T1000 (cell line): ENCODE results near the gene HNRNPUL1.

Experiments
- DNase-seq: peaks from one replicate; lab custom pipeline; 2025; ENCODE audit warnings: mixed read lengths; lab: John Stamatoyannopoulos, UW

The HNRNPUL1 gene

GRCh38 chr19:41234512-41235168, 29.5 kb upstream of the HNRNPUL1 start:
- DNase-seq, result no peak

- DNase-seq, result no peak
Measured at GRCh38 chr19:41235480-41235879, 28.7 kb upstream of the HNRNPUL1 start.

GRCh38 chr19:41238244-41238643, 25.9 kb upstream of the HNRNPUL1 start:
- no peak for DNase-seq

- no peak for DNase-seq
Measured at GRCh38 chr19:41239363-41239762, 24.8 kb upstream of the HNRNPUL1 start.

GRCh38 chr19:41239961-41240574, 24.1 kb upstream of the HNRNPUL1 start:
- DNase-seq, result no peak

GRCh38 chr19:41241859-41242258, 22.3 kb upstream of the HNRNPUL1 start:
- no peak for DNase-seq

- no peak for DNase-seq
Measured at GRCh38 chr19:41244117-41244516, 20.1 kb upstream of the HNRNPUL1 start.

GRCh38 chr19:41245843-41246242, 18.3 kb upstream of the HNRNPUL1 start:
- DNase-seq, result no peak

GRCh38 chr19:41248895-41249294, 15.3 kb upstream of the HNRNPUL1 start:
- no peak for DNase-seq

- DNase-seq, result no peak
Measured at GRCh38 chr19:41249707-41250423, 14.3 kb upstream of the HNRNPUL1 start.

GRCh38 chr19:41253660-41254059, 10.5 kb upstream of the HNRNPUL1 start:
- no peak for DNase-seq

- DNase-seq, result no peak
Measured at GRCh38 chr19:41255171-41255570, 9.0 kb upstream of the HNRNPUL1 start.

- DNase-seq, result no peak
Measured at GRCh38 chr19:41261474-41262190, 2.5 kb upstream of the HNRNPUL1 start.

- peak; percentile 37 for DNase-seq
Measured at GRCh38 chr19:41263042-41263849, 926 bp upstream of the HNRNPUL1 start.

GRCh38 chr19:41264581-41265394, 616 bp downstream of the HNRNPUL1 start:
- DNase-seq, result no peak

- DNase-seq, result no peak
Measured at GRCh38 chr19:41265395-41266153, 1.4 kb downstream of the HNRNPUL1 start.

- no peak for DNase-seq
Measured at GRCh38 chr19:41269055-41269454, 4.9 kb downstream of the HNRNPUL1 start.

- DNase-seq, result no peak
Measured at GRCh38 chr19:41269571-41269970, 5.4 kb downstream of the HNRNPUL1 start.

GRCh38 chr19:41273076-41273475, 8.9 kb downstream of the HNRNPUL1 start:
- no peak for DNase-seq

GRCh38 chr19:41274802-41275201, 10.6 kb downstream of the HNRNPUL1 start:
- DNase-seq, result no peak
